Adipose tissue (tissue), 3 donors: ENCODE results near the gene TRIM50. TPM values are rescaled to one million over a fixed set of nuclear protein-coding genes. Genes with fewer than 3 reads are reported as not detected.
"Not testable (repeated sequence)": the region's sequence is repeated elsewhere in the genome, so short reads cannot be mapped to it uniquely, and the experiment has no call there.

Experiments used
- H3K27ac ChIP-seq: one replicate; pipeline ENCODE4 v1.5.1; 2013; ENCODE audit warnings: low read depth, low read length
- WGBS, 3 donors: extraction: QIAGEN DNeasy Blood & Tissue Kit; methylation state at CpG; one replicate each; pipeline ENCODE4 v1.1.7; 2013; 5-methylcytosine and 5-hydroxymethylcytosine counted together
- polyA plus RNA-seq, 3 donors: library from polyadenylated mRNA; stranded (reverse); fragments of 200-250 nt; gene quantifications; one replicate each; pipeline ENCODE4 v1.2.3, GENCODE V29; 2013
- donor health status: healthy with polysubstance abuse.
- donor health status: Bipolar disorder and iron deficiency.
- donor health status: healthy.

The TRIM50 gene
- polyA plus RNA-seq, 3 donors = 1.2 to 13.8 (median 4.1) TPM

DNA sequence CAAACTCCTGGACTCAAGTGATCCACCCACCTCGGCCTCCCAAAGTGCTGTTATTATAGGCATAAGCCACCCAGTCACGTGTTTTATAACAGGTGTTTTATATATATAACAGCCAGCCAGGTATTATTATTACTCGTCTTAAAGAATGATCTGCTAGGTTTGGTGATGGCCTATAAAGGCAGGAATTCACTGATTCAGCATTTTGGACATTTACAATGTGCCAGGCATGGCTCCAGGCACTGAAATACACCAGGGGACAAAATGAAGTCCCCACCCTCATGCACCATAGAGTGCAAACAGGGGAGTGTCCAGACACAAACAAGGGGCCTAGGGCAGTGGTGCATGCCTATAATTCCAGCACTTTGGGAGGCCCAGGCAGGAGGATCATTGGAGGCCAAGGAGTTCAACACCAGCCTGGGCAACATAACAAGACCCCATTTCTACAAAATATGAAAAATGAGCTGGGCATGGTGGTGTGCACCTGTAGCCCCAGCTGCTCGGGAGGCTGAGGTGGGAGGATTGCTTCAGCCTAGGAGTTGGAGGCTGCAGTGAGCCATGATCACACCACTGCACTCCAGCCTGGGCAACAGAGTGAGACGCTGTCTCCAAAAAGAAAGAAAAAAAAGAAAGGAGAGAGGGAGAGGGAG is 4.3 kb downstream of the TRIM50 start:
- WGBS, 3 donors = 66 to 73% (median 68%) methylated on average over 5 of the region's 5 CpGs
- not testable (repeated sequence) for H3K27ac ChIP-seq

DNA sequence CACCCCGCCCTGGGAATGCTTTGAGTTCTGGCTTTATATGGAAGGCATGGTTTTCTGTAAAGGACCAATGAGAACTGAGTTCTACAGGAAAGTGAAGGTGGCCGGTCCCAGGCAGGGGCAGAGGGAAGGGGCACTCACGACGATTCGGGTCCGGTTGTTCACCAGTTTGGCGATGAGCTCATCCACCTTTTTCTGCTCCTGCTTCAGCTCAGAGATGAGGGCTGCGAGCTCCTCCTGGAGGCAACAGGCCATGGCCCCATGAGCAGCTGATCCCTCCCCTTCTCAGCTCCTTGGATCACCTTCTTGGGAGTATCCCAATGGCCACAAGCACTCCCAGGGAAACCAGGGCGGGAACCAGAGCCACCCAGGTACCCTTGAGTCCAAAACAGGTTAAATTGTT is 7.9 kb downstream of the TRIM50 start:
- H3K27ac ChIP-seq = not testable (repeated sequence)
- 43 to 83% (median 78%) methylated on average over 9 of the region's 9 CpGs for WGBS, 3 donors

DNA sequence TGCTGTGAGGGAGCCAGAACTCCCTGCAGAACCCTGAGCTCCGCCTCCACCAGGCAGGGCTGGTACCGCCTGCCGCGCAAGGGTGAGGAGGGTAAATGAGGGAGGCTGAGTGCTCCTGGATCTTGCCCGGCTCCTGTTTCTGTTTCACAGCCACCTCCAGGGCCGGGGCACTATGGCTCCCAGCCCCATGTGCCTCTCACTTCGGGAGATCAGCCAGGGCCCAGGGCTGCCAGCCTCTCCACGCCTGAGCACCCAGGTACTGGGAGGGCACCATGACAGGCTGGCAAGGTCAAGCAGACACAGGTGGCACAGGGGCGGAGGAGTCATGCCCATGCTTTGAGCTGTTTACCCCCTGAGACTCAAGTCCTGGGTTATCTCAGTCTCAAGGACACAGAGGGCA is 8.3 kb downstream of the TRIM50 start:
- H3K27ac ChIP-seq = not testable (repeated sequence)
- WGBS, 3 donors = 42 to 84% (median 75%) methylated on average over 9 of the region's 9 CpGs

DNA sequence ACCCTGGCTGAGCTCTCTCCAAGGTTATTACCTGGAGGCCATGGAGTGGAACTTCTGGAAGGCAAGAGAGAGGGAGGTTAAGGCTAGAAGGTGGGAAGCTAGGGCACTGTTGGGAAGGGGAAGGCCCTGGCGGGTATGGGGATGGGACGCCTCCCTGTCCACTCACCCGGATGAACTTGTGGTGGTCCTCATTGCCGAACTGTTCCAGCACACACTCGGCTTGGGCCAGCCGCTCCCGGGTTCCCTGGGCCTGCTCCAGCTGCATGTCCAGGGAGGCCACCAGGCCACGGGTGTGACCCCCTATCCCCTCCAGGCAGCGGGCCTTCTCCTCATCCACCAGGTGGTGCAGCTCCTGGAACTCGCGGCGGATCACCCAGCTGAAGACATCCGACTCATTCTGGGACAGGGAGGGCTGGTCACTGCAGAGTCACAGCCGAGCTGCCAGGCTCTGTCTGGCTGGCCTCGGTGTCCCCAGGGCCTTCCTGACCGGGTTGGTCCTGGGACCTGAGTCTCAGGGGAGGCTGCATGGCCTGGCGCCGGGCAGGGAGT is 9.2 kb downstream of the TRIM50 start:
- WGBS, 3 donors = 81 to 86% (median 81%) methylated on average over 14 to 16 of the region's 18 CpGs
- not testable (repeated sequence) for H3K27ac ChIP-seq

DNA sequence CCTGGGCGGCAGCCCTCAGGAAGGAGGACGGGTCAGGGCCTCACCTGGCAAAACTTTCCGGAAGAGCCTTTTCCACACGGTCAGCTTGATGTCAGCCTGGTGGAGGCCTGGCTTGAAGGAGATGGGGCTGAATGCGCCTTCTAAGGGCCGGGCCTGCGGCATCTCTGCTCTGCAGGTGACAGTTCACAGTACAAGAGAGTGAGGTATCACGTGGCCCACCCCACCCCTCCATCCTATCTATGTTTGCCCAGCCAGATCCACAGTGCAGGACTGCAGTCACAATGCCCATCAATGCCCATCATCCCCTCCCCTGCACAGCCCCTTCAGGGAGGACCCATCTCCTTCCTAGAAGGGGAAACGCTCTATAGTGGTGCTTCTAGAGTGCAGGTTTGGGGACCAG is 11.4 kb downstream of the TRIM50 start:
- WGBS, 3 donors = 79 to 90% (median 85%) methylated on average over 9 of the region's 9 CpGs

DNA sequence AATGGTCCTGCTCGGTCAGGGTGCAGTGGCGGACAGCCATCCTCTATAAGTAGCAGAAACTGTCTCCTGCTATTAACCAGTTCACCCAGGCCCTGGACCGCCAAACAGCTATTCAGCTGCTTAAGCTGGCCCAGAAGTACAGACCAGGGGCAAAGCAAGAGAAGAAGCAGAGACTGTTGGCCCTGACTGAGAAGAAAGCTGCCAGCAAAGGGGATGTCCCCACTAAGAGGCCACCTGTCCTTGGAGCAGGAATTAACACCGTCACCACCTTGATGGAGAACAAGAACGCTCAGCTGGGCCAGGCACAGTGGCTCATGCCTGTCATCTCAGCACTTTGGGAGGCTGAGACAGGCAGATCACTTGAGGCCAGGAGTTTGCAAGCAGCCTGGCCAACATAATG is 13.6 kb downstream of the TRIM50 start:
- WGBS, 3 donors = 80 to 87% (median 81%) methylated on average over 5 of the region's 5 CpGs

More for the DNA sequence above, 11.4 kb downstream of the TRIM50 start:
- no peak overlapping the region for H3K27ac ChIP-seq

DNA sequence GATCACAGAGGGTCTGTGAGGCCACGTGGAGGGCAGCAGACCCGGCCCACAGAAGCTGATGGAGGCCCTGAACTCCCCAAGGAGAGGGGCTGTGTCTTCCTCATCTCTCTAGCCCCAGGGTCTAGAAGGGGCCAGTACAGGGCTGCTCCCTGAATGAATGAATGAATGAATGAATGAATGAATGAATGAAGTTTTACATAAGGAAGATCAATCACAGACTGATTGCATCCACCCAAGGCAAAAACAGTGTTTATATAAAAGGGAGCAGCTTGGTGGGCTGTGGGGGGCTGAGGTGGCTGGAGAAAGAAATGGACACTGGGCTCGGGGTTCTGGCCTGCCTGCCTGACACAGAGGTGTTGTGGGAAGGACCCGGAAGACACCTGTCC is 14.4 kb downstream of the TRIM50 start:
- WGBS, 3 donors = 79 to 89% (median 85%) methylated on average over 4 of the region's 4 CpGs
- no peak overlapping the region for H3K27ac ChIP-seq

More for the DNA sequence above, 13.6 kb downstream of the TRIM50 start:
- no peak overlapping the region for H3K27ac ChIP-seq

DNA sequence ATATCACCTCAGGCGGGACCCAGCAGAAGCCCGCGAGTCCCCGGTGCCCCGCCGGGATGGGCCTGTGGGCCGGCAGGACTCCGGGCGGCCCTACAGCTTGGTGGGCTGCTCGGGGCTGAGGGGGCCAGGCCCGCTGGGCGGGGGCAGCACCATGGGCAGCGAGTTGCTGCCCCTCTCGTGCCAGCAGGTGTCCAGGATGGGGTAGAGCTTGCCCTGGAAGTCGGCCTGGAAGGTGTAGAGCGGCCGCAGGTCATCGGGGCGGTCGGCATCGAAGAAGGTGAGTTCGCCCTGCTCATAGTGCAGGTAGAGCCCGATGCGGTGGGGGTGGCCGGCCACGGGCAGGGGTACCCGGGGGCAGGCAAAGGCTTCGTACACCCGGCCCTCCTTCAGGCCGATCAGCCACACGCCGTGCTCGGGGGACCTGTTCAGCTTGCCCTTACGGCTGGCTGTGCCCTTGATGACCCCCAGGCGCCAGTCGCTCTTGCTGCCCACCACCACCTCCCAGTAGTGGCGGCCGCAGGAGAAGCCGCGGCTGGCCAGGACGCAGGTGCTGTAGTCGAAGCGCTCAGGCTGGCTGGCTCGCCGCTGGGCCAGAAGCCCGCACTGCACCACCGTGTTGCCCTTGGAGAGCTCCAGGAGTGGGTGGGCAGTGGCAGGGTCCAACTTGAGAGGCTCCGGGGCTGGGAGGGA is 14.9 kb downstream of the TRIM50 start:
- 93 to 94% (median 94%) methylated on average over 47 to 48 of the region's 48 CpGs for WGBS, 3 donors
- H3K27ac ChIP-seq = no peak overlapping the region

DNA sequence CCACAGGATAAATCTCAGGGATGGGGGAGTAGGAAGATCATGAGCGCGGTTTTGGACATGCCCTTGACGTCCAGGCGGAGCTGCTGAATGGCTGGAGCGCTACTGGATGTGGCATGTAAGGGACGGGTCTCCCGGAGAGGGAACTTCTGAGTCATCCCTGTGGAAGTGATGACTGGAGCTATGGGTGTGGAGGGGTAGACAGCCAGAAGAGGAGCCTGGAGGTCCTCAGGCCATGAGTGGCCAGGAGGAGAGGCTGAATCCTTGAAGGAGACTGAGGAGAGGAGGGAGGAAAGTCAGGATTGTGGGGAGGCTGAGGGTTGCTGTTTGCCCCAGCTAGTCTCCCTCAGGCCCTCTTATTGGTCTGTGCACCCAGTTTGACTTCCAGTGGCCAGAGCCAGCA is 16.5 kb downstream of the TRIM50 start:
- WGBS, 3 donors = 89 to 90% (median 90%) methylated on average over 5 to 7 of the region's 7 CpGs
- not testable (repeated sequence) for H3K27ac ChIP-seq

DNA sequence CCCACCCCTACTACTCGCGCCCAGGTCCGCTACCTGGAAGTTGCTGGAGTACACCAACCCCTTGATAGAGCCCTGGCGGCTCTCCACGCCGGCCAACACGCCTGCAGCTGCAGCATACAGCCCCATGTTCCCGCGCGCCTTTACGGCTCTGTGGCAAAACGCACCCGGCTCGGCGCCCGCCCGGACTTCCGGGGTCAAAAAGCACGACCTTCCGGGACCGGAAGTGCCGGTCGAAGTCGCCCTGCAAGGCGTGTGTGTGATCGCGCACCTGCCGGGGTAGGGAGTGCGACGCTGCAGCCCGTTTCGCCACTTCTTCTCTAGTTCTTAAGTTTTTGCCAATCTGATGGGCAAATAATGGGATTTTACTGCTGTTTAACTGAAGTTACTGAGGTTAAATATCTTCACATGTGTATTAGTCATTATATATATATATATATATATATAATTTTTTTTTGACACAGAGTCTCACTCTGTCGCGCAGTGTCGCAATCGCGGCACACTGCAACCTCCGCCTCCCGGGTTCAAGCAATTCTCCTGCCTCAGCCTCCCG is 19.1 kb downstream of the TRIM50 start, which contains the start of gene NSUN5:
NSUN5 (minus strand) TSS at position 162 of the 550 bp plus-strand sequence; CDS start at position 126, 36 bp downstream.
- H3K27ac ChIP-seq = no peak within 1 kb of the TSS
- WGBS, 3 donors = 11 to 13% (median 13%) methylated on average over 40 of the region's 40 CpGs

DNA sequence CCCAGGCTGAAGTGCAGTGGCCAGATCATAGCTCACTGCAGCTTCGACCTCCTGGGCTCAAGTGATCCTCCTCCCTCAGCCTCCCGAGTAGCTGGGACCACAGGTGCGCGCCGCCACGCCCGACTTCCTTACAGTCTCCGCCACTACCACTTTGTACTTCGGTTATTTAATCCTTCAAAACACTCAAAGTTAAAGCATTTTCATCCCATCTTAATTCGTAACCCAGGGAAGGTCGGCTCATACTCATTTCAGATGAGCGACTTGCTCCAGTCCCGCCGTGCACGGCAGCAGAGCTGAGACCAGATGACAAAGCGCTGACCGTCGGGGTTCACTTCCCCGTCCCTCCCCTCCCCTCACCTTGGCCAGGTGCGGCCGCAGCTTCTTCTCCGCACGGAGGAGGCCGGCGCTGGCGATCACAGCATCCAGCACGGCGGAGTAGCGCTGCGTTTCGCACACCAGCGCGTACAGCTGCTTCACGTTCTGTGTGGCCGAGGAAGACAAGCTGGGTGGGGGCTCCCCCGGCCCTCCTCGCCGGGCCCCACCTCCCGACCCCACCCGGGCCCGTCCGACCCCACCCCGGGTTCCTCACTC is 19.7 kb downstream of the TRIM50 start:
- H3K27ac ChIP-seq = no peak overlapping the region
- WGBS, 3 donors = 9 to 16% (median 12%) methylated on average over 41 to 43 of the region's 43 CpGs

DNA sequence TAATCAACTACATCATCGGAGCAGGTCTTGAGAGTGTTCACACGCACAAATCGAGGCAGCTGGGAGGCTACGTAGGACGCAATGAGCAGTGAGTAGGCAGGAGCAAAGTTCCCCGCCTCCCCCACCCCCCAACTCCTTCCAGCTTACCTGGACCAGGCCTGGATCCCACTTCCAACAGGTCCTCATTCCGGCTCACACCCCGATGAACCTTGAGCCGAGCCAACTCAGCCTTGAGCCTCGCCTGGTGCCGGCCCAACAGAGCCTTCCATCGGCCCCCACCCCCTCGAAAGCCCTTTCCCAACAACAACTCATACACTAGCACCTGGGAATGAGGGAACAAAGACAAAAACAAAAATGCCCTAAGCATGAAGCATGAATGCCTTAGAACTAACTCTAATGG is 20.4 kb downstream of the TRIM50 start:
- H3K27ac ChIP-seq = no peak overlapping the region
- 84 to 94% (median 89%) methylated on average over 13 of the region's 13 CpGs for WGBS, 3 donors

DNA sequence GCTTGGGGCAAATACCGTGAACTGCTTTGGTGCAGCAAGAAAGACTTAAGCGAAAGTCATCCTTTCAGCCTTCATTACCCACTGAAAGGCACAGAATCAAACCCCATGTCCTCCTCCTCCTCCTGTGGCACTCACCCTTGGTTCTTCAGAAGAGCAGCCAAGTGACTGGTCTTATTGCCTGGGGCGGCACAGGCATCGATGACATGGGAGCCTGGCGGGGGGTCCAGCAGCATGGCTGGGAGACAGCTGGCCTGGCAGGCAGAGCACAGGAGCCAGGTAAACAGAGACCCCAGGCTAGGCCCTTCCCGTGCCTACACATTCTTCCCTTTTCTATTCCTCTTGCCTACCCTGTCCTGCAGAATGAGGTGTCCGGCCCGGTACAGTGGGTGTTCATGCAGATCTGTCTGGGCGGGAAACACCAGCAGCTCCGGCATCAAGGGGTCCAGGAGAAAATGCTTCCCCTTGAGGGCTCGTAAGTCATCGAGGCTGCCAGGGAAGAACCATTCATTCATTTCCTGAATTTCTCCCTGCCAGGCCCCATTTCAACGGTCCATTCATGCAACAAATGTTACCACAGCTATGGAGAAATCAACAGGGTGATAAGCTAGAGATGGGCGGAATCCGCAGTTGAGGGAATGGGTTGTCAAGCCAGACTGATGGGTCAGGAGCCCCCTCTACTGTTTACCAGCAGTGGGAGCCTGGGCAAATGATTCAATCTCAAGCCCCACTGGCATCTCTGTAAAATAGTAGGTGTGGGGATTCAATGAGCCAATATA is 23.1 kb downstream of the TRIM50 start:
- WGBS, 3 donors = 69 to 88% (median 73%) methylated on average over 10 to 12 of the region's 15 CpGs
- not testable (repeated sequence) for H3K27ac ChIP-seq

DNA sequence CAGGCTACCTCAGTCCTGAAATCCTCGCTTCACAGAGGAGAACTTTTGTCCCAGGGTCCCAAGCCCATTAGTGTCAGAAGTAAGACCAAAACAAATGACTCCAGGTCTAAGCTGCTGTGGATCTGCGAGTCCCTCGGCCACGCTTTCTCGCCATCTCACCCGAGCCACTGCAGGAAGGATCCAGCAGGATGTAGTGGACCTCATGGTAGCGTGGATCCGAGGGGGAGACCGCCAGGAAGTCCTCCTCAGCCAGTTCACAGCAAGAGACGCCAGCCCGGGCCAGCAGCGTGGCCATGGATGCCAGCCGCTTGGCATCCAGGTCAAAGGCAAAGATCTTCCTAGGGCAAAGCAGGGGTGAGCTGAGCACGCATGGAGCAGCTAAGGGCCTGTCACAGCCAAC is 23.8 kb downstream of the TRIM50 start:
- WGBS, 3 donors = 84 to 97% (median 90%) methylated on average over 14 of the region's 14 CpGs

DNA sequence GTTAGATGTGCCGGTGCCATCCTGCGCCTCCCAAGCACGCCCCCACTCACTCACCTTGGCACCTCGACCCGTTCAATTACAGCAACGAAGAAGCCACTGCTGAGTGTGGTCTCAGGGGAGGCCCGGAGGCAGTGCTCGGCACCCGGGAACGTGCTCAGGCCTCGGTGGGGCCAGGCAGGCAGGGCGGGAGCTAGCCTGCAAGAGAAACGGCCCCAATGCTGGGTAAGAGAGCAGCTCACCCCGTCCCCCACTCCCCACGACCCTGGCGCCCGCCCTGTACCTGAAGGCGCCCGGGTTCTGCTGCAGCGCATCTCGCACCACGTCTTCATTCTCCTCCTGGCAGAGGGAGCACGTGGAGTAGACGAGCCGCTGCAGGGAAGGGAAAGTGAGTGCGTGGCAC is 24.3 kb downstream of the TRIM50 start:
- no peak overlapping the region for H3K27ac ChIP-seq
- 88 to 93% (median 91%) methylated on average over 24 to 26 of the region's 26 CpGs for WGBS, 3 donors

More for the DNA sequence above, 23.8 kb downstream of the TRIM50 start:
- no peak overlapping the region for H3K27ac ChIP-seq

DNA sequence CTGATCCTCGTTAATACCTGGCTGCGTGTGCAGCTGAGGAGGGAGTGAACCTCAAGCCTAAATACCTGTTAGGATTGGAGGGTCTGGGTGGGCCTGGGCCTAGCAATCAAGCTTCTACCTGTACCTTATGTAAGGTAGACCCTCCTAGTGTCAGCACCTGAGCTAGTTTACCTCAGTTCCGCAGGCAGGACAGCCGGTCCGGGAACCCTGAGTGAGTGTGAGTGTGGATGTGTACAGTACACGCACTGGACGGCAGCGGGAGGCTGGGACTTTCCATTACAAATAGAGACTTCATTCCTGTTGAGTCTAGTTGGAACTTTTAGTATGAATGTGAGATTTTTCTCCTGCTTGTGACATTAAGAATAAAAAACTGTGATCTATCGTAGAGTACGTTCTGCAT is 25.0 kb downstream of the TRIM50 start:
- WGBS, 3 donors = 90 to 96% (median 92%) methylated on average over 10 of the region's 10 CpGs

DNA sequence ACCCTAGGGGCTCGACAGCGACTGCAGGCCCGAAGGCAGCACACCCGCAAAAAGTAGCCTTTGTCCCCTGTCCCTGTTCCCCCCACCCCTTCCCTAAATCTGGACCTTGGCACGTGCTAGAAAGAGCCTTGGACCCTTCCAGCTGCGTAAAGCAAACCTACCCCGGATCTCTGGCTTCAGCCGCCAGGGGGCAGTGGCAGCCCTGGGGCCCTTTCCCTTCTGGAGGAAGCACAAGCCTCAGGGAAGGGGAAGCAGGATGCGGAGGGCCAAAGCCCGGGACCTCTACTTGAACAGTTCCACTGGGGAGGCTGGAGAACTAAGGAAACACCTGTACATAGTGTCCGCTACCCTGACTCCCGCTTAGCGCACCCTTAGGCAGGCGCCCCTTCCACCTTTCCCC is 26.8 kb downstream of the TRIM50 start:
- not testable (repeated sequence) for H3K27ac ChIP-seq
- 72 to 87% (median 81%) methylated on average over 9 of the region's 14 CpGs for WGBS, 3 donors

More for the DNA sequence above, 25.0 kb downstream of the TRIM50 start:
- H3K27ac ChIP-seq = not testable (repeated sequence)

DNA sequence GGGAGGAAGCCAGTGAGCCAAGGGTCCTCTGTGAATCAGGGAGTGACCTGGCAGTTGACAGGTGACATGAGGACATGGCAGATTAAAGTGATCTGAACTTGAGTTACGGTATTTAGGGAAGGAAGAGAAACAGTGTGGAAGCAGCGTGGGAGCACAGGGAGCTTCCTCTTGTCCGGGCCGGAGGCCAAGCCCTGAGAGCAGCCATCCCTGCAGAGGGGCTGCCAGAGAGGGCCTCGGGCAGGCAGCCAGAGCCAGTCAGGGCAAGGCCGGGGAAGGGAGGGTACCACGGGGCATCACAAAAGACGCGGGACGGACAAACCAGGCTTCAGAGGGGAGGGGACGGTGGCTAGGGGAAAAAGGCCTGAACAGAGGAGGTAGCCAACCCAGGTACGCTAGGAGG is 28.1 kb downstream of the TRIM50 start:
- WGBS, 3 donors = 9 to 81% (median 13%) methylated on average over 6 to 8 of the region's 12 CpGs
- H3K27ac ChIP-seq = not testable (repeated sequence)
